Activated T-cell treated with anti-CD3 and anti-CD28 coated beads, Interleukin-2, amount 50 U/mL, for 4 hours (primary cell): ENCODE results near the gene HHIPL1. TPM values are rescaled to one million over a fixed set of nuclear protein-coding genes. Genes with fewer than 3 reads are reported as not detected.
"Not testable (repeated sequence)": the region's sequence is repeated elsewhere in the genome, so short reads cannot be mapped to it uniquely, and the experiment has no call there.

ENCODE experiments used
- ATAC-seq, 2 donors: fragments of 200-7000 bp; cut with Tn5 transposase; one replicate each; pipeline ENCODE4 v1.10.0; 2021
- DNase-seq: peaks from one replicate; pipeline ENCODE4 v3.0.0-alpha.2; 2020
- H3K27me3 Mint-ChIP-seq: one replicate; pipeline ENCODE4 v1.8.0; 2021; ENCODE audit warnings: low read depth, mixed read lengths
- H3K36me3 Mint-ChIP-seq: one replicate; pipeline ENCODE4 v1.8.0; 2022; ENCODE audit warnings: mixed read lengths; ENCODE audit not compliant: insufficient read depth
- H3K4me1 Mint-ChIP-seq: one replicate; pipeline ENCODE4 v1.8.0; 2021; ENCODE audit warnings: low read depth, mixed read lengths
- H3K4me3 Mint-ChIP-seq: one replicate; pipeline ENCODE4 v1.8.0; 2021; ENCODE audit warnings: mild to moderate bottlenecking, moderate library complexity, mixed read lengths
- H3K9me3 Mint-ChIP-seq: one replicate; pipeline ENCODE4 v1.8.0; 2021; ENCODE audit warnings: mixed read lengths
- total RNA-seq, 3 donors: library from RNA; stranded (reverse); gene quantifications; one replicate each; pipeline ENCODE4 v1.2.1, GENCODE V29; 2021

Gene HHIPL1
- total RNA-seq, 3 donors from 2014 or later, result not detected

DNA sequence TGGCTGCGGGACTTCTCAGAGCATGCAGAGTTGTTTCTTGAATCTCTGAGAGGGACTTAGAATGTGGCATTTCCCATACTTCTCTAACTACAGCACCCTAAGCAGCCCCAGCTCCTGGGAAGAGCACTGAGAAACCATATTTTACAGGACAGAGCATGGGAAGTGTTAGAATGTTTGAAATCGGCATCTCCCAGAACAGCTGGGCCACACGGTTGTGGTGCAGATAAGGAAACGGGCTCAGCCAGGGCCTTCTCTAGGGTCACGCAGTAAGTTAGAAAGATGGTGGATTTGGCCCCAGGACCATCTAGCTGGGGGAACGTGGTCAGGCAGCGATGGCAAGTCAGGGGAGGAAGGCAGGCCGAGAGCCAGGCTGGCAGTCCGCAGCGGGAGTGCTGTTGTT is 10.5 kb upstream of the HHIPL1 start:
- Mint-ChIP-seq H3K4me1 (no peaks in the 10 kb centered on the region), H3K36me3 (no peaks in the 10 kb centered on the region), H3K9me3 (no peaks in the 10 kb centered on the region), H3K4me3 (no peak overlapping the region), H3K27me3 (peaks cover 2% of the 10 kb centered on the region)
- DNase-seq (no peak), ATAC-seq (no peak)

DNA sequence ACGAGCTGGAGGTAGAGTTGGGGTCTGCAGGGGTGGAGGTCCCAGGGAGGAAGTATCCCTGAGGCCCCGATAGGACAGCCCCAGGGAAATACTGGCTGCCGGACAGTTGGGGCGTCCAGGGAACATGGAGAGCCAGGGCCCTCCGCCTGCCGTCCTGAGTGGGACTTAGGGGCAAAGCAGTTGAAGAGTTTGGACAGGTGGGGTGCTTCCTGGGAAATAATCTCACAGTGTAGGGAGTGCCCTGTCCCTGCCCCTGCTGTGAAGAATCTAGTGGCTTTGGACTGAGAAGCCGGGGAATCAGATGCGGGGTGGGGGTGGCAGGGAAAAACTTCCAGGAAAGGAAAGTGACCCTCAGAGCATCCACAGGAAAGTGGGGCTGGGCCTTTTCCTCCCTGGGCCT is 9.8 kb upstream of the HHIPL1 start:
- H3K36me3 Mint-ChIP-seq, result no peaks in the 10 kb centered on the region

GRCh38 chr14:99636487-99636886 is 8.4 kb upstream of the HHIPL1 start:
- H3K4me1 Mint-ChIP-seq, result no peaks in the 10 kb centered on the region
- no peak for DNase-seq
- no peak for ATAC-seq
- H3K9me3 Mint-ChIP-seq, result no peaks in the 10 kb centered on the region
- no peaks in the 10 kb centered on the region for H3K36me3 Mint-ChIP-seq
- no peaks in the 10 kb centered on the region for H3K27me3 Mint-ChIP-seq
- H3K4me3 Mint-ChIP-seq, result no peak overlapping the region

More for the DNA sequence above, 9.8 kb upstream of the HHIPL1 start:
- H3K27me3 Mint-ChIP-seq, result peaks cover 2% of the 10 kb centered on the region
- DNase-seq, result no peak
- H3K4me1 Mint-ChIP-seq, result no peaks in the 10 kb centered on the region
- H3K4me3 Mint-ChIP-seq, result no peak overlapping the region
- no peaks in the 10 kb centered on the region for H3K9me3 Mint-ChIP-seq
- no peak for ATAC-seq

DNA sequence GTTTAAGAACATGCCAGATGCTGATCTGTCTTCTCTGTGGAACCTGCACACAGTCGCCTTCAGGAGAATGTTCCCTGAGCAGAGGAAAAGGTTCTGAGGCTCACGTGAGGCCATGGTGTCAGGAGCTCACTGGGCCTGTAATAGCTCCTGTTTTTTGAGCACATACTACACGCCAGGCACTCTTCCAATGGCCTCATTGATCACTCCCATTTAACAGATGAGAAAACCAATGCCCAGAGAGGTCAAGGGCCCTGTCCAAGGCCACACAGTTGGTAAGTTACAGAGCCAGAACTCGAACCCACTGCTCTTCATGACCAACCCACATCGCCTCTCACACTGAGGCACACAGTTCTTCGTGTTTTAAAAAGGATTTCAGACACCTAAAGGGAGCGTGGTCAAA is 7.3 kb upstream of the HHIPL1 start:
- Mint-ChIP-seq H3K36me3 (no peaks in the 10 kb centered on the region), H3K4me3 (no peak overlapping the region), H3K27me3 (no peaks in the 10 kb centered on the region), H3K4me1 (no peaks in the 10 kb centered on the region), H3K9me3 (no peaks in the 10 kb centered on the region)
- DNase-seq (no peak), ATAC-seq (no peak)

GRCh38 chr14:99642771-99643170 is 2.2 kb upstream of the HHIPL1 start:
- H3K9me3 Mint-ChIP-seq, DNase-seq, H3K4me3 Mint-ChIP-seq, ATAC-seq, H3K4me1 Mint-ChIP-seq, H3K36me3 Mint-ChIP-seq: not testable (repeated sequence)
- H3K27me3 Mint-ChIP-seq, result peaks cover 23% of the 10 kb centered on the region

DNA sequence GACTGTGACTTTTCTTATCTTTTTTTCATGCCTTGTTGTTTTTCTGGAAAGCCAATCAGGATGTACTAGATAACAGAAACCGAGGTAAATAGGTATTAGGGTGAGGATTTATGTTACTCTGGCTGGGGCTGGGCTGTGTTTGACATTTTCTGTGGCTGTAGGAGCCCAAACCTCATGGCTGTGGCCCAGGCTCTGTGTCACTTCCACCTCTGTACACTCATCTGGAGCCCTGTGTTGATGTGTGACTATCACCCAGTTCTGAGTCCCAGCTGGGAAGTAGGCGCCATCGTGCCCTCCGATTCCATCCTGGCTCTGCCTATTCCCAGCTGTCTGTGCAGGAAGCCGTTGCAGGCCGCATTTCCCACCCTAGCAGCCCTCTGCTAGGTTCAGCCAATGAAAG is 1.6 kb upstream of the HHIPL1 start:
- Mint-ChIP-seq H3K9me3 (no peaks in the 10 kb centered on the region), H3K4me3 (no peak overlapping the region), H3K27me3 (peaks cover 26% of the 10 kb centered on the region), H3K36me3 (no peaks in the 10 kb centered on the region), H3K4me1 (peaks cover 2% of the 10 kb centered on the region)
- ATAC-seq (no peak), DNase-seq (no peak)

DNA sequence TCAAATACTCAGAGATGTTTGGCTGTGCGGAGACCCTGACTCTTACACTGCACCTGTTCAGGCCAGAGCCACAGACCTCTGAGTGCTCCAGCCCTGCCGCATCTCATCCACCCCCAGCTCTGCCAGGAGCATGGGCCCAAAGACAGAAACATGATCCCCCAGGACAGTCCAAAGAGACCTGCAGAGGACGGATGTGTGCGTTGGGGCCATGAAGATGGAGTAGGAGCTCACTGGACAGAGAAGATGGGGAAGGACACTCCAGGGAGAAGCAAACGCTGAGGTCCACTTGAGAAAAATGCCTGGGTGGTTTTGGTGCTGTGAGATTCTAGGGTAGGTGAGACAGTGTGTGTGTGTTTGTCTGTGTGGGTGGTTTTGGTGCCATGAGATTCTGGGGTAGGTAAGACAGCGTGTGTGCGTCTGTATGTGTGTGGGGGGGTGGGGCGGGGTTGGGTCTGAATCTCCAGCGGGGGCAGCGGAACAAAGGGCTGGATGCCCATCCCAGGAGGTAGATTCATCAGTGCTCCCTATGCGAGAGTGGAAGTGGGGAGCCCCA is 818 bp upstream of the HHIPL1 start:
- Mint-ChIP-seq H3K27me3 (peaks cover 26% of the 10 kb centered on the region), H3K4me3 (no peak overlapping the region), H3K4me1 (peaks cover 2% of the 10 kb centered on the region), H3K9me3 (no peaks in the 10 kb centered on the region), H3K36me3 (no peaks in the 10 kb centered on the region)
- DNase-seq (no peak), ATAC-seq (no peak)

DNA sequence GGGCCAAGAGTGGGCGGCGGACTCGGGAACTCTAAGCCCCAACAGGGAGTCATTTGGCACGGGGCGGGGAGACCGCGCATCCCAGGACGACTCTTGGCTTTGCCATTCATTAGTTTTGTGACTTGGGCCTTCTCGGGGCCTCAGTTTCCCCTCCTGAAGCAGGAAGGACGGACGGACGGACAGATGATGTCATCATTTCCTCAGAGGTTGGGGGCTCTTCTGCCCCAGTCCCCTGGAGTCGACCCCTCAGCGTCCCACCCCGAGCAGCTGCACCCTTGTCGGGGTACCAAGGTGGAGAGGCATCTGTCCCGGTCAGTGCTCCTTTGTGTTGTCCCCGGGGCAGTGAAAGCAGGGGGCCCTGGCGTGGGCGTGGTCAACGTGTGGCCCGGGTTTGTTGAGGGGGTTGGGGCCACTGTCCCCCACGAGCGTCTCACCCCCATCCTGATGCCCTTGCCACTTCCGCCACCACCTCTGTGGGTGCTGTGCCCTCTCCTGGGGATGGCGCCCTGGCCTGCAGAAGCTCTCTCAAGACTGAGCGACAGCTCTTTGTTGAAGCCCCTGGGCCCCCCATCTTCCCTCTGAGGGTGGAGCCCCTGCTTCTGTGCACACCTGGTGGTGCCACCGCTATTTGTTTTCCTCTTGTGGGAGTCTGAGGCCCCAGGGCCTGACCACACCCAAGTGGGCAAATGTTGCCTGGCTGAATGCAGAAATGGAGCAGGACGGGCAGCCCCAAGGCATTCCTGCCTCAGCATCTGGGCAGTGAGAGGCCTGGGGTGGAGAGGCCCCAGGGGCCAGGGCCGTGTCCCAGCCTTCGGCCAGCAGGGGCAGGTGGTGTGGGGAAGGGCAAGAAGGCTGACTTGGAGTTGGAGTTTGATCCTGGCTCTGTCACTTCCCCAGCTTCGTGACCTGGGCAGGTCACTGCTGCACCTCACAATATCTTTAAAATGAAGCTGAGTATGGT is 896 bp downstream of the HHIPL1 start:
- DNase-seq, result no peak
- no peak overlapping the region for H3K4me3 Mint-ChIP-seq
- ATAC-seq, result no peak
- peaks cover 32% of the 10 kb centered on the region for H3K27me3 Mint-ChIP-seq
- no peaks in the 10 kb centered on the region for H3K36me3 Mint-ChIP-seq
- H3K4me1 Mint-ChIP-seq, result peaks cover 2% of the 10 kb centered on the region
- no peaks in the 10 kb centered on the region for H3K9me3 Mint-ChIP-seq

GRCh38 chr14:99647411-99647810 is 2.5 kb downstream of the HHIPL1 start:
- no peaks in the 10 kb centered on the region for H3K9me3 Mint-ChIP-seq
- no peak for ATAC-seq
- H3K4me1 Mint-ChIP-seq, result peaks cover 2% of the 10 kb centered on the region
- no peaks in the 10 kb centered on the region for H3K36me3 Mint-ChIP-seq
- no peak for DNase-seq
- no peak overlapping the region for H3K4me3 Mint-ChIP-seq
- peaks cover 42% of the 10 kb centered on the region for H3K27me3 Mint-ChIP-seq

GRCh38 chr14:99648027-99648784 is 3.3 kb downstream of the HHIPL1 start:
- Mint-ChIP-seq H3K27me3 (peaks cover 42% of the 10 kb centered on the region), H3K9me3 (no peaks in the 10 kb centered on the region)
- ATAC-seq, result no peak

GRCh38 chr14:99649219-99649618 is 4.3 kb downstream of the HHIPL1 start:
- Mint-ChIP-seq H3K36me3 (no peaks in the 10 kb centered on the region), H3K27me3 (peaks cover 41% of the 10 kb centered on the region), H3K4me1 (peaks cover under 1% of the 10 kb centered on the region), H3K9me3 (no peaks in the 10 kb centered on the region), H3K4me3 (no peak overlapping the region)
- DNase-seq, result no peak
- ATAC-seq, result no peak

More at GRCh38 chr14:99648027-99648784, 3.3 kb downstream of the HHIPL1 start:
- Mint-ChIP-seq H3K4me3 (no peak overlapping the region), H3K4me1 (peaks cover 2% of the 10 kb centered on the region), H3K36me3 (no peaks in the 10 kb centered on the region)
- no peak for DNase-seq

GRCh38 chr14:99649643-99650042 is 4.7 kb downstream of the HHIPL1 start:
- ATAC-seq (no peak), DNase-seq (no peak)
- H3K36me3 Mint-ChIP-seq, result no peaks in the 10 kb centered on the region
- H3K27me3 Mint-ChIP-seq, result peaks cover 44% of the 10 kb centered on the region
- no peaks in the 10 kb centered on the region for H3K9me3 Mint-ChIP-seq
- no peak overlapping the region for H3K4me3 Mint-ChIP-seq
- H3K4me1 Mint-ChIP-seq, result no peaks in the 10 kb centered on the region

DNA sequence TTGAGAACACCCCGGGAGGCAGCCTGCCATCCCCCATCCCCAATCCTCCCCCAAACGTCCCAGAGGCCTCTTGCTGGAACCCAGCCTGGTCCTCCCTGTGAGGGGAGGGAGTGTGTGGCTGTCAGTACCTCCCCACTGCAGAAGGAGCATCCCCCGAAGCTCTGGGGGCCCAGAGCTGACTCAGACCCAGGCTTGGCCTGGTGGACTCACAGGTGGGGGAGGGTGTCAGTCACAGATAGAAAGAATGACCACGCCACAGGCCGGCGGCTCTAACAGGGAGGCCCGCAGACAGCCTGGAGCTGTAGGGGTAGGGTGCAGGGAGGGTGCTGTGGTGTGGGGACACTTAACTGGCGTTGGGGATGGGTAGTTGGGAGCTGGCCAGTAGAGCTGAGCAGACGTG is 5.3 kb downstream of the HHIPL1 start:
- no peaks in the 10 kb centered on the region for H3K4me1 Mint-ChIP-seq
- H3K27me3 Mint-ChIP-seq, result peaks cover 47% of the 10 kb centered on the region
- H3K9me3 Mint-ChIP-seq, result no peaks in the 10 kb centered on the region
- no peak overlapping the region for H3K4me3 Mint-ChIP-seq
- ATAC-seq (no peak), DNase-seq (no peak)
- H3K36me3 Mint-ChIP-seq, result no peaks in the 10 kb centered on the region

DNA sequence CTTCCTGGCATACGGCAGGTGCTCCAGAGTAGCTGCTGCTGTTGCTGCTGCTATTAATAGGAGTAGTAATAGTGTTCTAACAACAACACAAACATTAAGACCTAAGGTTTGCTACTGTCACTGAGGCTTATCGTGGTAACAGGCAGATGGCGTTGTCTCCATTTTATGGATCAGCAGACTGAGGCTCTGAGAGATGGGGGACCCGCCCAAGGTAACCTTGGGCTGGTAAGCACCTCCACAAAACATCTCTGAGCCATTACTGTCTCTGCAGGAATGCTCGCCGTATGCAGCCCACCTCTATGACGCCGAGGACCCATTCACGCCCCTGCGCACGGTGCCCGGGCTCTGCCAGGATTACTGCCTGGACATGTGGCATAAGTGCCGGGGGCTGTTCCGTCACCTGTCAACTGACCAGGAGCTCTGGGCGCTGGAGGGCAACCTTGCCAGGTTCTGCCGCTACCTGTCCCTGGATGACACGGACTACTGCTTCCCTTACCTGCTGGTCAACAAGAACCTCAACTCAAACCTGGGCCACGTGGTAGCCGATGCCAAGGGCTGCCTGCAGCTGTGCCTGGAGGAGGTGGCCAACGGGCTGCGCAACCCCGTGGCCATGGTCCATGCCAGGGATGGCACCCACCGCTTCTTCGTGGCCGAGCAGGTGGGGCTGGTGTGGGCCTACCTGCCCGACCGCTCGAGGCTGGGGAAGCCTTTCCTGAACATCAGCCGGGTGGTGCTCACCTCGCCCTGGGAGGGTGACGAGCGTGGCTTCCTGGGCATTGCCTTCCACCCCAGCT is 7.2 kb downstream of the HHIPL1 start:
- H3K36me3 Mint-ChIP-seq, result no peaks in the 10 kb centered on the region
- peaks cover 39% of the 10 kb centered on the region for H3K27me3 Mint-ChIP-seq
- H3K9me3 Mint-ChIP-seq, result no peaks in the 10 kb centered on the region
- H3K4me1 Mint-ChIP-seq, result no peaks in the 10 kb centered on the region
- ATAC-seq (no peak), DNase-seq (no peak)
- H3K4me3 Mint-ChIP-seq, result no peak overlapping the region
